DMS 273 (cell line): ENCODE measurements around the gene KSR1.

Experiments used
- DNase-seq: peaks from one replicate; lab custom pipeline; 2025; ENCODE audit not compliant: unreplicated experiment; lab: John Stamatoyannopoulos, UW

The KSR1 gene

DNA sequence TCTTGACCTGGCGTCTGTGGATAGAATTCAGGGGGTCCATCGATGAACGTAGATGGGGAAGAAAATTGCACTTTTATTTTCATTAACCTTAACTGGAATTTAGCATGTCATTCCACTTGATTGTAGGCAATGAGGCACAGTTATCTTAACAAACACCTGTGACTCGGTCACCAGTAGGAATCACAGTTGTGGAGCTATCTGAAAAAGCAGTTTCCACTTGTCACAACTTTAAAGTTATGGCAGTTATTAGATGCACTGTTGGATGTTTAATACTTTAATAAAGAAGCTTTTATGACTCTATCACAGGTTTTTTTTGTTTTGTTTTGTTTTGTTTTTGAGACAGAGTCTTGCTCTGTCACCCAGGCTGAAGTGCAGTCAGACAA, 91.0 kb downstream of the KSR1 start:
- no peak for DNase-seq

DNA sequence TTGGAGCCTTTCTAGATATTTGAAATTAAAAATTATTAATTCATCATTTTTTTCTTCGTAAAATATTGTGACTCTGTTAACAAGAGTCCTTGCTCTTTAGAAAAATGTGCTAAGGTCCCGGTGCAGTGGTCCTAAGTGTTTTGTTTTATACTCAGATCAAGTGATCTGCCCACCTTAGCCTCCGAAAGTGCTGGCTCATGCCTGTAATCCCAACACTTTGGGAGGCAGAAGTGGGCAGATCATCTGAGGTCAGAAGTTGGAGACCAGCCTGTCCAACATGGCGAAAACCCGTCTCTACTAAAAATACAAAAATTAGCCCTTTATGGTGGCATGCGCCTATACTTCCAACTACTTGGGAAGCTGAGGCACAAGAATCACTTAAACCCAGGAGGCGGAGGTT, 92.1 kb downstream of the KSR1 start:
- DNase-seq: no peak

- DNase-seq: peak; percentile 22
These were observed 93.1 kb downstream of the KSR1 start for GRCh38 chr17:27549251-27549893.

GRCh38 chr17:27550291-27550930, 94.2 kb downstream of the KSR1 start:
- no peak for DNase-seq

DNA sequence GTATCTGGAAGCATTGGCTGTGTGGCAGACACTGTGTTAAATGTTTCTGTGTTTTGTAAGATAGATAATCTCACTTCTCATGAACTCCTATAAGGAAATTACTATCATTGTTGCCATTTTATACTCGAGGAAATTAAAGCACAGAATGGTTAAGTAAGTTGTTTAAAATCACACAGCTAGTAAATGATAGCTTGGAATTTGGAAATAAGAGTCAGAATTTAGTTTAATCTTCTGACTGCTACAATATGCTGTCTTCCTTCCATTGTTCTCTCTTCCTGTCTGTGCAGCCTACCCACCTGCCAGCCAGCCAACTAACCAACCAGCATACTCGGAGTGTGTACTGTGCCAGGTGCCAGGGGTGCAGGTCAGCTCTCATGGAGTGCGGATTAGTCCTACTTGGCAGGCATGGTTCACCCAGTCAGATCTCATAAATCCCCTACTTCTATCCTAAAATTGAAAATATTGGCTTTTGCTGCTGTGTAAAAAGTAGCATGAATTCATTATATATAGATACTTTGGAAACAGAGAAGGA, 94.8 kb downstream of the KSR1 start:
- no peak for DNase-seq

- DNase-seq: no peak
These were observed 95.5 kb downstream of the KSR1 start for GRCh38 chr17:27551701-27552248.

DNA sequence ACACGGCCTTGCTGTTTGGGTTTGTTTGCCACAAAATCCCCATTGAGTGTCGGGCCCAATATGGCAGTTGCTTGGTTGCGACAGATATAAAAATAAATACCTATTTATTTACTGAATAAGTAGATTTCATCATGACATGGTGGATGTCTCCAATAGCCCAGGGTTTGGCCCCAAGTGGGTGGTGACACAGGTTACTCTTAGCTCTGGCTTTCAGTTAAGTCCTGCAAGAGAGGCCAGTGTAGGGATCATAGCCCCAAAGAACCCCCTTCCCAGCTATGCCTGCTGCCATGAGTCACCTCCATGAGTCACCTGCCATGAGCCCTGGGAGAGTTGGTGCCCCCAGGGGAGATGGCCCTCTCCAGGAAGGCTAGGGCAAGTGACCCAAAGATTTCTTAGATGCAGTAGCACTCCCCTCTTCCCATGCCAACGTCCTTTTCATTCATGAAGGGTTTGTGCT, 96.1 kb downstream of the KSR1 start:
- no peak for DNase-seq

DNA sequence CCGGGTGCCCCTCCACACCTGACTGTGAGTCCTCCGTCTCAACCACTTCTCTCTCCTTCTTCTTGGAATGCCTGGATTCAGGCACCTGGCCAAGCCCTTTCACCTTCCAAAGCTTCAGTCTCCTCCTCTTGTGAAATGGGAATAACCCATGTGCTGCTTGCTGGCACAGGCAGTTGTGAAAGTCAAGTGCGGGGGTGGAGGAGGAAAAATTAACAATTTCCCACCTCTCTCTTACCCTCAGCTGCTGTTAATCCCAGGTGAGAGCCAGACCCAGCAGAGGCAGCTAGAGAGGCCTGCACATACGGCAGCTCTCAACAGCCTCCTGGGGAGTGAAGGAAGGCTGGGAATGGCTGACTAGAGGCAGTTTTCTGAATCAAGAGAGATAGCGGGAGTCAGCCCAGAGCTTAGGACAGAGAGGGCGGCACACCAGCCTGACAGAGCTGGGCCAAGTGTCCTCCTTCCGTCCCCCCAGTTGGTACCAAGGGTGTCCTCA, 96.8 kb downstream of the KSR1 start:
- no peak for DNase-seq

DNA sequence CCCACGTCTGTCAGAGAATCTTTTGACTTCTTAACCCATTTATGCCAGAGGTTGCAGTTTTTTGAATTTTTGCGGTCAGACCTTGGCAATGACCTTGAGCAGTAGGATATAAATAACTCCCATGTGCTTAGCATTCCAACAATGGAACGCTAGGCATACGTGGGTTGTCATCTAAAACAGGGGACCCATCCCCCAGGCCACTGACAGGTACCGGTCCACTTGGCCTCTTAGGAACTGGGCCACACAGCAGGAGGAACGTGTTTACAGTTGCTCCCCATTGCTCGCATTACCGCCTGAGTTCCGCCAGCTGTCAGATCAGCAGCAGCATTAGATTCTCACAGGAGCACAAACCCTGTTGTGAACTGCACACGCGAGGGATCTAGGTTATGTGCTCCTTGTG, 97.9 kb downstream of the KSR1 start:
- no peak for DNase-seq

DNA sequence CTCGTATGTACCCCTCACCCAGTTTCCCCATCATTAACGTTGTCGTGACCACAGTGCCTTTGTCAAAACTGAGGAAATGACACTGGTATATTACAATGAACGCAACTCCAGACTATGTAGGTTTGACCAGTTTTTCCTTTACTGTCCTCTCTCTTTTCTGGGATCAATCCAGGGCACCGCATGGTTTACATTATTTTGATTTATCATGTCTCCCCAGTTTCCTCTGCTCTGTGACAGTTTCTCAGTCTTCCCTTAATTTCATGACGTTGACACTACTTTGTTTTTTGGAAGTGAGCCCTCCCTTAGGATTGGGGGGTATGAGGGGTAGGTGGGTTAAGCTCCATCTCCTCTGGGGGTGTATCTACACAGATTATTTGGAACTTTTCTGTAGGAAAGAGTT, 98.7 kb downstream of the KSR1 start:
- no peak for DNase-seq

DNA sequence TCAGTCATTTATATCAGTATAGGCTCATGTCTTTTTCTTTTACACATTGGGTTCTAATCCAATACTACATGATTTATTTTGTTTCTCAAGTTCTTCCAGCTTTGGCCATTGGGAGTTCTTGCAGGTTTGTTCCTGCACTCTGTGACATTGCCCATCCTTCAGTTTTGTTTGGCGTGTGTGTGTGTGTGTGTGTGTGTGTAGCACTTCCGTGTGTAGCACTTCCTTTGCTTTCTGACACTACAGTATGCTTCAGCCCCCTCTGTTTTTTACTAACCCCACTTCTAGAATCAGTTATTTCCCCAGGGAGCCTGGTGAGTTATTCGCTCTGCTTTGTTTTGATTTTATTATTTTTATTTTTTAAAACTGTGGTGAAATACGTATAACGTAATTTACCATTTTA, 99.1 kb downstream of the KSR1 start:
- no peak for DNase-seq

DNA sequence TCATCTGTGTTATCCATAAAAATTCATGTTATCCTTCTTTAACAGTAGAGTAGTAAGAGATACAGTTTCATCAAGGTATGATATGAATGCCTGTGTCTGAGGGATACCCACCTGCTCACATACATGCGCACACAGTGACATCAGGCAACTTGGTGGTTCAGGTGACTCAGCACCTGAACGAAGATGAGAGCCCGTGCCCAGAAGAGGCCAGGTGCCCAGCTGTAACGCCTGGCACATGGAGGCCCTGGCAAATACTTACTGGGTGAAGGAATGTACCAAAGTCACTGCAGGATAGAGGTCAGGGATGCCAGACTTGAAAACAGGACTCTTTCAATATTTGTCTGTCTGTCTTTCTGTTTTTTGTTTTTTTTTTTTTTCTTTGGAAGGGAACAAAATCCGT, 102.1 kb downstream of the KSR1 start:
- no peak for DNase-seq

GRCh38 chr17:27558842-27559505, 102.7 kb downstream of the KSR1 start:
- DNase-seq: no peak

DNA sequence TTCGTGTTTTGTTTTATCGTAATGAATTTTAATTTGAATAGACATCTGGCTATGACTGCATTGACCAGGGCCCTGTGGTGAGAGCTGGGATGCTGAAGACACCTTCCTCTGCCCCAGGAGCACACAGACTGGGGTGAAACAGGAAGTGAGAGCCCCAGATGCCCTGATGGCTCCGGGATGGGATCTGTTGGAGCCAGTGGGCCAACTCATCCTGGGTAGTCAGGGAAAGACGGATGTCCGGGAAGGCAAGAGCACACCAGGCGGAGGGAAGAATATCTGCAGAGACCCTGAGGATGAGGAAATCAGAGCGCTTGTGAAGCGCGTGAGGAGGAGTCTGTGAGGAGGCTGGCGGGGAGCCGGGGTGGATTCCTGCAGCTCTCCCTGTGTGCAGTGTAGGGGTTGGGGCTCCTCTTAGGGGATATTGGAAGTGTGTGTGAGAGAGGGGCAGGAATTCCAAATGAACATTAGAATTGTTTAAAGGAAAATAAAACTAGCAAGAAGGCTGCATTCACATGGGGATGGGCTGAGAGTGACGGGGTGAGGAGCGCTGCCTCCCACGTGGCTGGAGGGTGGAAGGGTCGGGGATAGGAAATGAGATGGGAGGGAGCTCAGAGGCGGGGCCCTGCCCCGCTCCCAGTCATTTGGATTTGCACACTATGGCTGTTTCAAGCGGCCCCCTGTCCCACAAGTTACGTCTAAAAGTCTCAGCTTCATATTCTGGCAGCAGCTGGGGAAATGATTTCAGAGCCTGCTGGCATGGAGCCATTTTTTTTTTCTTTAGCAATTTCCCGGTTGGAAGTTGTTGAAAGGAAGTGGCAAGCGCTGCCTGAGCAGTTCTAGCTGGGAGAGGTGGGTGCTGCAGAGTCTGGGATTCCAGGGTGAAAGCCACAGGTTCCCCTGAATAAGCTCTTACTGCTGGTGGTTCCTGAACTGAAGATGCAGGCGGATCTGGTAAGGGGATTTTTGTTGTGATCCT, 103.5 kb downstream of the KSR1 start:
- DNase-seq: peak; percentile 89

GRCh38 chr17:27560668-27561067, 104.4 kb downstream of the KSR1 start:
- peak; percentile 51 for DNase-seq

GRCh38 chr17:27562777-27563455, 106.7 kb downstream of the KSR1 start:
- DNase-seq: no peak

DNA sequence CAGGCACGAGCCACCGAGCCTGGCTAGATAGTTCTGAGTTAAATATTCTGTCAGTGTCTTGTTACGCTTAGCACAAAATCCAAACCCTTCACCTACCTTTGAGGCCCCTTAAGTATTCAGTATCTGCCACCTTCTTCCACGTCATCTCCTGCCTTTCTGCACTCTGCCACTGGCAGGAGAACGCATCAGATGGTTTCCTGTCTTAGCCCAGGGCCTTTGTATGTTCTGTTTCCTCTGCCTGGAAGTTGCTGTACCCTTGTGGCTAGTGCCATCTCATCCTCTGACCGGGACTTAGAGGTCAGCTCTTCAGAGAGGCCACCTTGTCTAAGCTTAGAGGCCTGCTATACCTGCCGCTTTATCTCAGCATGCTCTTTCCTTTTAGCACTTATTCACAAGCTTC, 107.3 kb downstream of the KSR1 start:
- no peak for DNase-seq

- no peak for DNase-seq
These were observed 108.2 kb downstream of the KSR1 start for GRCh38 chr17:27564463-27564862.

- DNase-seq: no peak
These were observed 109.8 kb downstream of the KSR1 start for GRCh38 chr17:27565874-27566670.
